Gastrocnemius medialis (tissue), 4 donors: Measurements from ENCODE around the gene SLC12A6.

Source experiments
- POLR2A ChIP-seq, 2 donors: fragments of 450-650 bp; IDR thresholded peaks; one replicate each; pipeline ENCODE4 v1.6.1; 2017; ENCODE audit warnings: antibody characterized with exemption in 2 of 2, mild to moderate bottlenecking in 2 of 2, moderate library complexity in 2 of 2
- TF ChIP-seq, protein P1 (sequence below), 5 experiments: fragments of 450-650 bp in 3 of 5; fragments of 200-600 bp in 2 of 5; sonication (generic) in 2 of 5; IDR thresholded peaks in 4 of 5; conservative IDR thresholded peaks in 1 of 5; 1 replicate in 4 of 5; 2 replicates in 1 of 5; pipeline ENCODE4 v1.5.1; 2016 to 2019; ENCODE audit warnings: antibody characterized with exemption in 5 of 5, mild to moderate bottlenecking in 3 of 5, moderate library complexity in 3 of 5

DNA sequence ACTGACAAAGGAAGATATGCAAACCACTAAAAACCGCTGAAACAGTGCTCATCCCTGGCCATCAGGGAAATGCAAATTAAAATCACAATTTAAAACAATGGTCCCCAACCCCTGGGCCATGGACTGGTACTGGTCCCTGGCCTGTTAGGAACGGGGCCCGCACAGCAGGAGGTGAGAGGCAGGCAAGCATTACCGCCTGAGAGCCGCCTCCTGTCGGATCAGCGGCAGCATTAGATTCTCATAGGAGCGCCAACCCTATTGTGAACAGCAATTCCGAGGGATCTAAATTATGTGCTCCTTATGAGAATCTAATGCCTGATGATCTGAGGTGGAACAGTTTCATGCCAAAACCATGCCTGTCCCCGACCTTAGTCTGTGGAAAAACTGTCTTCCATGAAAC, 14.4 kb downstream of the SLC12A6 start:
- TF ChIP-seq, protein P1, sequence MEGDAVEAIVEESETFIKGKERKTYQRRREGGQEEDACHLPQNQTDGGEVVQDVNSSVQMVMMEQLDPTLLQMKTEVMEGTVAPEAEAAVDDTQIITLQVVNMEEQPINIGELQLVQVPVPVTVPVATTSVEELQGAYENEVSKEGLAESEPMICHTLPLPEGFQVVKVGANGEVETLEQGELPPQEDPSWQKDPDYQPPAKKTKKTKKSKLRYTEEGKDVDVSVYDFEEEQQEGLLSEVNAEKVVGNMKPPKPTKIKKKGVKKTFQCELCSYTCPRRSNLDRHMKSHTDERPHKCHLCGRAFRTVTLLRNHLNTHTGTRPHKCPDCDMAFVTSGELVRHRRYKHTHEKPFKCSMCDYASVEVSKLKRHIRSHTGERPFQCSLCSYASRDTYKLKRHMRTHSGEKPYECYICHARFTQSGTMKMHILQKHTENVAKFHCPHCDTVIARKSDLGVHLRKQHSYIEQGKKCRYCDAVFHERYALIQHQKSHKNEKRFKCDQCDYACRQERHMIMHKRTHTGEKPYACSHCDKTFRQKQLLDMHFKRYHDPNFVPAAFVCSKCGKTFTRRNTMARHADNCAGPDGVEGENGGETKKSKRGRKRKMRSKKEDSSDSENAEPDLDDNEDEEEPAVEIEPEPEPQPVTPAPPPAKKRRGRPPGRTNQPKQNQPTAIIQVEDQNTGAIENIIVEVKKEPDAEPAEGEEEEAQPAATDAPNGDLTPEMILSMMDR (IDR thresholded peaks at IDR 0.05 in 4 of 5, conservative IDR thresholded peaks at IDR 0.05 in 1 of 5): no peak
- no peak for TF ChIP-seq POLR2A (IDR thresholded peaks at IDR 0.05)
